Smooth muscle cell (in vitro differentiated cells): Measurements from ENCODE around the gene EHBP1. TPM values are rescaled to one million over a fixed set of nuclear protein-coding genes. Genes with fewer than 3 reads are reported as not detected.

Experiments
- DNase-seq: peaks from one replicate; lab custom pipeline; 2025; ENCODE audit not compliant: unreplicated experiment; lab: John Stamatoyannopoulos, UW
- H2AFZ ChIP-seq: fragments of 200-600 bp; sonication (generic); 2 replicates; pipeline ENCODE4 v1.6.0; 2016; ENCODE audit warnings: antibody characterized with exemption, low read depth, mild to moderate bottlenecking
- H3F3A ChIP-seq: fragments of 200-600 bp; sonication (generic); 2 replicates; pipeline ENCODE4 v1.6.0; 2017; ENCODE audit warnings: antibody characterized with exemption, low read depth
- H3K27ac ChIP-seq: fragments of 200-600 bp; sonication (generic); 2 replicates; pipeline ENCODE4 v1.5.1; 2016; ENCODE audit warnings: low read depth, mild to moderate bottlenecking
- H3K27me3 ChIP-seq: fragments of 200-600 bp; sonication (generic); 2 replicates; pipeline ENCODE4 v1.6.1; 2016; ENCODE audit warnings: low read depth, mild to moderate bottlenecking
- H3K36me3 ChIP-seq: fragments of 200-600 bp; sonication (generic); 2 replicates; pipeline ENCODE4 v1.5.1; 2016; ENCODE audit warnings: low read depth
- H3K4me1 ChIP-seq: fragments of 200-600 bp; sonication (generic); 2 replicates; pipeline ENCODE4 v1.5.1; 2016; ENCODE audit warnings: low read depth
- H3K4me2 ChIP-seq: fragments of 200-600 bp; sonication (generic); 2 replicates; pipeline ENCODE4 v1.6.0; 2016; ENCODE audit warnings: mild to moderate bottlenecking
- H3K4me3 ChIP-seq: fragments of 200-600 bp; sonication (generic); 2 replicates; pipeline ENCODE4 v1.5.1; 2016; ENCODE audit warnings: mild to moderate bottlenecking
- H3K79me2 ChIP-seq: fragments of 200-600 bp; sonication (generic); 2 replicates; pipeline ENCODE4 v1.6.0; 2016; ENCODE audit warnings: low read depth, mild to moderate bottlenecking
- H3K9ac ChIP-seq: fragments of 200-600 bp; sonication (generic); 2 replicates; pipeline ENCODE4 v1.6.0; 2016; ENCODE audit warnings: low read depth
- H3K9me3 ChIP-seq: fragments of 200-600 bp; sonication (generic); replicated peaks from 2 replicates; pipeline ENCODE4 v1.5.1; 2016; ENCODE audit warnings: low read depth
- H4K20me1 ChIP-seq: fragments of 200-600 bp; sonication (generic); 2 replicates; pipeline ENCODE4 v1.6.0; 2016; ENCODE audit warnings: low read depth
- WGBS: methylation state at CpG from one replicate; pipeline ENCODE4 v1.1.7; 2016; ENCODE audit warnings: low lambda C conversion rate; 5-methylcytosine and 5-hydroxymethylcytosine counted together
- polyA plus RNA-seq: library from polyadenylated mRNA; unstranded; fragments of >200 nt; fragmentation: Nextera tagmentation; extraction: Ambion mirVana; gene quantifications from 2 replicates; pipeline ENCODE4 v1.2.1, GENCODE V29; 2016
- total RNA-seq: library from RNA; depleted of rRNA; stranded (reverse); fragments of >200 nt; gene quantifications from 2 replicates; pipeline ENCODE4 v1.2.3, GENCODE V29; 2014
- TF ChIP-seq, protein P1 (sequence below): fragments of 200-600 bp; sonication (generic); IDR thresholded peaks from 2 replicates; pipeline ENCODE4 v1.5.1; 2017; ENCODE audit warnings: borderline replicate concordance, mild to moderate bottlenecking, antibody characterized with exemption; ENCODE audit not compliant: insufficient read depth, poor library complexity, severe bottlenecking

EHBP1 gene
- total and polyA plus RNA-seq, 2 experiments from 2014 or later = 9.3 to 45.9 TPM

DNA sequence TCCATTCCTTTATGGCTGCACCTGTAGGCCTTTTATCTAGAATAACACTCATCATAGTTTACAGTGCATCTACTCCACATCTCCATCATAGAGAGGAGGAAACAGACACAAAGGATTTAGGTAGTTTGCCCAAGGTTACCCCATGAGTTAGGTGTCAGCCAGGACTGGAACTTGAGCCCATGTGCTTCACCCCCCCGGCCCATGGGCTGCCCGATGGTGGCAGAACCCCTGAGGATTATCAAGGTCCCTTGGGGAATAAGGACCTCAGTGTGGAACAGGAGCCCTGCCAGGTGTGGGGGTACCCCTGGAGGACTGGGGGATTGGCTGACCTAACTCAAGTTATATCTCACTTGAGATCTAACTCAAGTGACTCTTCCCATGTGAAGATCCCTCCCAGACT, 198.8 kb downstream of the EHBP1 start:
- Histone ChIP-seq H3K4me2 (no peak overlapping the region), H3K27ac (no peak overlapping the region), H3K9ac (no peak overlapping the region), H3F3A (no peaks in the 10 kb centered on the region), H2AFZ (no peak overlapping the region), H3K36me3 (no peaks in the 10 kb centered on the region), H3K79me2 (no peaks in the 10 kb centered on the region), H3K9me3 (no peaks in the 10 kb centered on the region), H3K4me1 (no peaks in the 10 kb centered on the region), H3K4me3 (no peak overlapping the region), H3K27me3 (no peaks in the 10 kb centered on the region), H4K20me1 (no peaks in the 10 kb centered on the region)
- DNase-seq = no peak
- WGBS = 96% methylated on average over 2 of the region's 2 CpGs
- TF ChIP-seq, protein P1, sequence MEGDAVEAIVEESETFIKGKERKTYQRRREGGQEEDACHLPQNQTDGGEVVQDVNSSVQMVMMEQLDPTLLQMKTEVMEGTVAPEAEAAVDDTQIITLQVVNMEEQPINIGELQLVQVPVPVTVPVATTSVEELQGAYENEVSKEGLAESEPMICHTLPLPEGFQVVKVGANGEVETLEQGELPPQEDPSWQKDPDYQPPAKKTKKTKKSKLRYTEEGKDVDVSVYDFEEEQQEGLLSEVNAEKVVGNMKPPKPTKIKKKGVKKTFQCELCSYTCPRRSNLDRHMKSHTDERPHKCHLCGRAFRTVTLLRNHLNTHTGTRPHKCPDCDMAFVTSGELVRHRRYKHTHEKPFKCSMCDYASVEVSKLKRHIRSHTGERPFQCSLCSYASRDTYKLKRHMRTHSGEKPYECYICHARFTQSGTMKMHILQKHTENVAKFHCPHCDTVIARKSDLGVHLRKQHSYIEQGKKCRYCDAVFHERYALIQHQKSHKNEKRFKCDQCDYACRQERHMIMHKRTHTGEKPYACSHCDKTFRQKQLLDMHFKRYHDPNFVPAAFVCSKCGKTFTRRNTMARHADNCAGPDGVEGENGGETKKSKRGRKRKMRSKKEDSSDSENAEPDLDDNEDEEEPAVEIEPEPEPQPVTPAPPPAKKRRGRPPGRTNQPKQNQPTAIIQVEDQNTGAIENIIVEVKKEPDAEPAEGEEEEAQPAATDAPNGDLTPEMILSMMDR = no peak

DNA sequence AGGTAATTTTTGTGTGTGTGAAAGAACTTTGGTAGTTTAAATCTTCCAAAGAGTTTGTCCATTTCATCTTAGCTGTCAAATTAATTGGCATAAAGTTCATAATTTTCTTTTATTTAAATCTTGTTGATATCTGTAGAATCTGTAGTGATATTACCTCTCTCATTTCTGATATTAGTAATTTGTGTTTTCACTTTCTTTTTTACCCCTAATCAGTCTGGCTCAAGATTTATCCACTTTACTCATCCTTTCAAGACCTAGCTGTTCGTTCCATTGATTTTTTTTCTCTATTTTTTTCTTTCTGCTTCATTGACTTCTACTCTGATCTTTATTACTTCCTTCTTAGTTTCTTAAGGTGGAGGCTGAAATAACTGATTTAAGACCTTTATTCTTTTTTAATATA, 202.6 kb downstream of the EHBP1 start:
- Histone ChIP-seq H3K27me3 (no peaks in the 10 kb centered on the region), H3K9ac (no peak overlapping the region), H3K9me3 (no peaks in the 10 kb centered on the region), H3F3A (no peaks in the 10 kb centered on the region), H2AFZ (no peak overlapping the region), H4K20me1 (no peaks in the 10 kb centered on the region), H3K79me2 (no peaks in the 10 kb centered on the region), H3K4me1 (no peaks in the 10 kb centered on the region), H3K4me3 (no peak overlapping the region), H3K27ac (no peak overlapping the region), H3K36me3 (no peaks in the 10 kb centered on the region), H3K4me2 (no peak overlapping the region)
- TF ChIP-seq, protein P1 = no peak
- DNase-seq = no peak
- WGBS = 87% methylated on average over 1 of the region's 1 CpG

DNA sequence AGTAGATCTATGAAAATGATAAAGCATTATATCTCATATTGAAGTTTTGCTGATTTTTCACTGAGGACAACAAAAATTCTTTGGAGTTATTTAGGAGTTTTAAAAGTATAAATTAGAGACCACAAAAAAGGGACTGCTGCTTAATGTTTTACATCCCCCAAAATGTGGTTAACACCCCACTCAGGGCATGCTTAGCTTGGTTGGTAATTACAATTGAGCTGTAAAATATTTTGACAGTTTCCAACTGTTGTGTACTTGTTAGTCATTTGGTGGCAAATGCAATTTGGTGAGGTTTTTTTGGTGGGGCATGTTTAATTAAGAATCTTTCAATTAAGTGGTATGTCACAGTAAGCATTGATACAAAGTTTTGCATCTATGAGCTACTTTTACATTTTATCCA, 207.8 kb downstream of the EHBP1 start:
- H4K20me1 ChIP-seq = no peaks in the 10 kb centered on the region
- TF ChIP-seq, protein P1 = no peak
- no peaks in the 10 kb centered on the region for H3K79me2 ChIP-seq
- H3K9me3 ChIP-seq = no peaks in the 10 kb centered on the region
- no peaks in the 10 kb centered on the region for H3K27me3 ChIP-seq
- H3K4me1 ChIP-seq = no peaks in the 10 kb centered on the region
- no peak for DNase-seq
- H3K36me3 ChIP-seq = no peaks in the 10 kb centered on the region
- H3K4me2 ChIP-seq = no peak overlapping the region
- no peak overlapping the region for H3K27ac ChIP-seq
- no peak overlapping the region for H3K4me3 ChIP-seq
- H3K9ac ChIP-seq = no peak overlapping the region
- H3F3A ChIP-seq = no peaks in the 10 kb centered on the region
- no peak overlapping the region for H2AFZ ChIP-seq

GRCh38 chr2:62919041-62919440, 213.5 kb downstream of the EHBP1 start:
- H3K27ac ChIP-seq = no peak overlapping the region
- no peaks in the 10 kb centered on the region for H3K4me1 ChIP-seq
- DNase-seq = no peak
- no peaks in the 10 kb centered on the region for H3F3A ChIP-seq
- WGBS = 98% methylated on average over 2 of the region's 2 CpGs
- H2AFZ ChIP-seq = no peak overlapping the region
- H3K36me3 ChIP-seq = peaks cover 9% of the 10 kb centered on the region
- TF ChIP-seq, protein P1 = no peak
- no peak overlapping the region for H3K4me2 ChIP-seq
- H3K9ac ChIP-seq = no peak overlapping the region
- no peak overlapping the region for H3K4me3 ChIP-seq
- H3K9me3 ChIP-seq = peaks cover 8% of the 10 kb centered on the region
- H3K79me2 ChIP-seq = no peaks in the 10 kb centered on the region
- no peaks in the 10 kb centered on the region for H3K27me3 ChIP-seq
- no peaks in the 10 kb centered on the region for H4K20me1 ChIP-seq
